GM18951 (cell line): ENCODE measurements around the gene KRT33B.

ENCODE experiments used
- POLR2A ChIP-seq: IDR thresholded peaks from 4 replicates; pipeline ENCODE4 v1.6.1; 2011; ENCODE audit warnings: mild to moderate bottlenecking; ENCODE audit not compliant: insufficient read length, insufficient read depth; ENCODE audit errors: extremely low read depth
- in situ Hi-C: fragments of 300-500 bp; cut with MboI; formaldehyde crosslinking; loops from one replicate; pipeline ENCODE4 v1.12.0; 2022; ENCODE audit warnings: low sequenced_read_pairs, mixed read lengths, inconsistent platforms; ENCODE audit not compliant: unreplicated experiment

Gene KRT33B

DNA sequence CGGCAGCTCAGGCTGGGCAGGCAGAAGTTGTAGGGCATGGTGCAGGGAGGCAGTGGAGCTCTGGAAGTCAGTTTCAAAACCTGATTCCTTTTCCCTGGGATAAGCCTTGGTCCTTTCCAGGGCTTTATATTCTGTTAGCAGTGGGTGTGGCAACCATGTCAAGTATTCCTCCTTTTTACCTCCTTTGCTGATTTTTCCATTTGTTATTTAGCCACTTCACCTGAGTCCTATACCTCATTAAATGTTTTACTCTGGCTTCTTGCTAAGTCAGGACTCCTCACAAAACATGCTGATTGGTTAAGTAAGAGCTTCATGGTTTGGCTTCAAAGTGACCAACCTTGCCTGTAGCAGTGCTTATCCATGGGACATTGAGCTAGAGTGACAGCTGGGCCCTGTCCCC is at the start of gene KRT33B:
Gene KRT33B (minus strand): TSS at position 101 of the 400 bp plus-strand sequence. CDS start 63 bp downstream, at position 38.
- no peak for TF ChIP-seq POLR2A
- in situ Hi-C loops: no loop called here

DNA sequence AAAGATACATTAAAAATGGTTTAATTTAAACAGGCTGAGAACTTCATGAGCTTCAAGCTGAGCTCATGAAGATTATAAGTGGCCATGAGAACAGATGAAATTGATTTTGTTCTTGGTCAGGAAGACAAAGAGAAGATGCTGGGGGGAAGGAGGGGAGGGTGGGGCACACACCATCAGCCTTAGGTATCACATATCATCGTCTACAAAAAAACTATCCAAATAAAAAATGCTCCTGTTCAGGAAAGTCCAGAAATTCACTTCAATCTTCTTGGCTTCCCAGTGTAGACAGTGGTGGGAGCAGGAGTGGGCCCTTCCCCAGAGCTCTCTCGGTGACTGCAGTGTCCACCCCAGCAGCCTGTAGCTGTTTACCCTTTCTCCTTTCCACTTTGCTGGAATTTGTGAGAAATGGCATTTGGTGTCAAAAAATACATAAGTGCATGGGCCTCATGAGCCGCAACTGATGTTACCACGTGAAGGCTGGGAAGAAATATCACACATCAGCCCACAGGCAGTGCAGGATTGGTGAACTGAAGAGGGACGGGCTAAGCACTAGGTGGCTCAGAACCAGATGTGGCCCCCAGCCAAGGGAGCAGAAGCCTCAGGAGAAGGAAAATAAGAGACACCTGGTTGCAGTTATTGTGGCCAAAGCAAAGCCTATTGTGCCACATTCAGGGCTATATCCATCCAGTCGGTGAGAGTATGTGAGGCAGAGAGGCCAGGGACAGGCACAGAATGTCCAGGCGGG is 48.7 kb upstream of the KRT33B start:
- TF ChIP-seq POLR2A: no peak
- in situ Hi-C loops: no loop called here

- in situ Hi-C loops: no loop called here
- TF ChIP-seq POLR2A: no peak
These were observed 48.0 kb upstream of the KRT33B start for GRCh38 chr17:41417576-41418015.

DNA sequence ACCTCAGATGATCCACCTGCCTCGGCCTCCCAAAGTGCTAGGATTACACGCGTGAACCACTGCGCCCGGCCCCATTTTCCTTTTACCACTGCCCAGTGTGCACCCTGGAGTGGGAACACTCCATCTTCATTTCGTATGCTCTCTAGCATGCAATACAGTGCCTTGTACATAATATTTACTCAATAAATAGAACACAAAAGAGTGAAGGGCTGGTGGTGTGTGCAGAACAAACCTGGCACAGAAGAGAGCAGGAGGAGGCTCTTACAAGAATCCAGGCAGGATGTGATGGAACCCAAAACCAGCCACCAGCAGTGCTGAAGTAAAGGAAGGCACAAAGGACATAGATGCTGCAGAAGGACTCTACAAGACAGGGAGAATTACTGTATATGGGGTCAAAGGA is 47.5 kb upstream of the KRT33B start:
- no peak for TF ChIP-seq POLR2A
- in situ Hi-C loops: no loop called here

- TF ChIP-seq POLR2A: no peak
- in situ Hi-C loops: no loop called here
These were observed 46.9 kb upstream of the KRT33B start for GRCh38 chr17:41416479-41416878.

DNA sequence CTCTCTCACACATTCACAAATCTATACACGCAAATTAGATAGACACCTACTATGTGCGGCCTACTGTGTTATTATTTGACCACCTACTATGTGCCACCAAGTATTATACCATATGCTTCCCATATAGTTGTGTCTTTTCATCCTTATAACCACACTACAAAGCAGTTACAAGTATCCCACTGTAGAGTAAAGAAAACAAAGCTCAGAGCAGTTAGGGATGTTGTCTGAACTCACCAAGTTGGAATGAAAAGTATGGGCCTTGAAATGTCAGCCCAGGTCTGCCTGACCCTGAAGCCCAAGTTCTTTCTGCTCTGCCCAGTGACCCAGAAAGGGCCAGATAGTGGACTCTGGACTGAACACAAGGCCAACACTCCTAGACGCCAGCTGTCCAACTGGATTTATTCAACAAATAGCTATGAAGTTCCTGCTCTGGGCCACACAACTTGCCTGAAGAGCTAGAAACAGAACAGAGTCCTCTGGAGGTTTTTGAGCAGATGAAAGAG is 46.3 kb upstream of the KRT33B start:
- in situ Hi-C loops: no loop called here
- no peak for TF ChIP-seq POLR2A

DNA sequence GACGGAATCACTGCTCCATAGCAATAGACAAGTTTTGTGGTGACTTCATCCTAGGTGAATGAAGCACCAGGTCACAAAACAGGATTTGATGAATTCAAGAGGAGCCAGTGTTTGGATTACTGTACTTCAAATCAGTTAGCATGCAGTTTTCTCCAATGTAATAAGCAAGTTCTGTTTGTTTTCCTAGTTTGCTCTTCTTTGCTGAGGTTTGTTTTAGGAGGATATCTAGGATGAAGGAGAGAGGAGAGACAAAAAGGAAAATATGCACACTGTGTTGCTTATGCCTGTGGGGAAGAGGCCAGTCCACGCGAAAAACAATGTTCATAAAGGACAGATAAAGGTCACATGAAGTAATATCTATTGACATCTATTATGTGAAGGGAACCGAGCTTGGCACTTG is 45.8 kb upstream of the KRT33B start:
- in situ Hi-C loops: no loop called here
- TF ChIP-seq POLR2A: no peak

- no peak for TF ChIP-seq POLR2A
- in situ Hi-C loops: no loop called here
These were observed 44.4 kb upstream of the KRT33B start for GRCh38 chr17:41413982-41414381.

- no peak for TF ChIP-seq POLR2A
- in situ Hi-C loops: no loop called here
These were observed 43.8 kb upstream of the KRT33B start for GRCh38 chr17:41413353-41413957.

DNA sequence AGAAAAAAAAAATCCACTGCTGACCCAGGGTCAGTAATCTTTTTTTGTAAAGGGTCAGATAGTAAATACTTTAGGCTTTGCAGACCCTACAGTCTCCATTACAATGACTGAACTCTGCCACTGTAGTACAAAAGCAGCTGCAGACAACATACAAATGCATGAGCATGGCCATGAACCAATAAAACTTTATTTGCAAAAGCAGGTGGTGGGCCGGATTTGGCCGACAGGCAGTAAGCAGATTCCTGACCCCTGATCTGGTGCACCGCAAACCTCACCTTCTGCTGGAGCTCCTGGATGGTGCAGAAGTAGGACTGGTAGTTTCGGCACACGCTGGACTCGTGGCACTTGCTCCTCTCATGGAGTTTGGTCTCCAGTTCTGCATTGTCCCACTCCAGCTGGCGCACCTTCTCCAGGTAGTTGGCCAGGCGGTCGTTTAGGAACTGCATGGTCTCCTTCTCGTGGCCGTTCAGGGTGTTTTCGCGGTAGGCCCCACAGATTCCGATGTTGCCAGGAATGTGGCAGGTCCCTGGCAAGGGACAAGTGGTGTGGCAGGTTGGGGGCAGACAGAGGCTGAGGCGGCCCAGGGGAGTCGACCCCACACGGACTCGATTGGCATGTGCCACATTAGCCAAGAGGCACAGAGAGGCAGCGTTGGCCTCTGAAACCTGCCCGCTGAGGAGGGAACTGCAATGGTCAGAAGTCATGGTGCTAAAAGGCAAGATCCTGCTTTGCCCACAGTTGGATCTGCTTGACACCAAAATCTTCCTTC is 41.6 kb upstream of the KRT33B start:
- in situ Hi-C loops: no loop called here

GRCh38 chr17:41407226-41407625 is 37.6 kb upstream of the KRT33B start:
- in situ Hi-C loops: no loop called here
- TF ChIP-seq POLR2A: no peak

More for the DNA sequence above, 41.6 kb upstream of the KRT33B start:
- no peak for TF ChIP-seq POLR2A

DNA sequence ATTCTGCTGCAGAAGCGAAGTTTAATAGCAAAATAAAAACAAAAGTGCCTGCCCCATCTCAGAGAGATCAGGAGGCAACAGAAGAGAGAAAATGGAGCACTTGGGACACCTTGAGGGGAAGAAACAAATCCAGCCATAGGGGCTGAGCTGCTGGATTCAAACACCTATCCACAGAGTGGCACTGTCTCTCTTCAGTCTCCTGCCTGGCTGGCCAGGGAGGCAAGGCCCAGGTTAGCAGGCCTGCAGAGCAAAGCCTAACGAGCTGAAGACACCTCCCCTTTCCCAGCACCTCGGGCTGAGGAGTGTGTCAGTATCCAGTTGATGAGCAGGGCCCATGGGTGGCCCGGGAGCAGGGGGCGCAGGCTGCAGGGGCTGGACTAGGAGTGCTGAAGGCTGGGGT is 36.6 kb upstream of the KRT33B start:
- in situ Hi-C loops: no loop called here
- TF ChIP-seq POLR2A: no peak

DNA sequence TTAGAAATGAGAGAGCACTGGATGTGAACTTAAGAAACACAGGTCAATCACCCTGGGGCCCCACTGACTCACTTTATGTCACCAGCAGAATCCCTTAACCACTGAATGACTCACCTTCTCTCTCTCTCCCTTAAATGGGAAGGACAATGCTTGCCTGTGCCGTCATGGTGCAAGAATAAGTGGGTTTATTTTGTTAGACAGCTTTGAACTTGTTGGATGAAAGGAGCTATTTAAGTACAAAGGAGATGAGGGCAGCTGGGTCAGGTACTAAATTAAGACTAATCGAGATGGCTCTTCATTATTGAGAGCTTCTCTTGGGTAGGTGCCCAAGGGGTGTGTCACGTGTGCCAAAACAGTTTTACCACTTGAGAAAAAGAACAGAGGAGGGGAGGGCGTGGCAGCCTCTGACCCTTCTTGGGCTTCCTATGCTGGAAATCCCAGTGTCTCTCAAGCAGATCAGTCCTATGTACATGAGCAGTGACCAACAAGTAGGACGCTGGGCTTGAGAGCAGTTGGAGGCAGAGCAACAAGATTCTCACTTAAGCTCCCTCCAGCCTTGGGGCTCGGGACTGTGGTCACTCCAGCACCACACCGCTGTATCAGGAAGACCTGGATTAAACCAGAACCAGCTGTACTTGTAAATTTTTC is 34.5 kb upstream of the KRT33B start:
- TF ChIP-seq POLR2A: no peak

More for the DNA sequence above, 34.5 kb upstream of the KRT33B start:
- in situ Hi-C loops: no loop called here
